Measurements from ENCODE around the gene BNIP5. TPM values are rescaled to one million over a fixed set of nuclear protein-coding genes. Genes with fewer than 3 reads are reported as not detected.

The BNIP5 gene
- polyA plus RNA-seq, 3 donors = not detected

DNA sequence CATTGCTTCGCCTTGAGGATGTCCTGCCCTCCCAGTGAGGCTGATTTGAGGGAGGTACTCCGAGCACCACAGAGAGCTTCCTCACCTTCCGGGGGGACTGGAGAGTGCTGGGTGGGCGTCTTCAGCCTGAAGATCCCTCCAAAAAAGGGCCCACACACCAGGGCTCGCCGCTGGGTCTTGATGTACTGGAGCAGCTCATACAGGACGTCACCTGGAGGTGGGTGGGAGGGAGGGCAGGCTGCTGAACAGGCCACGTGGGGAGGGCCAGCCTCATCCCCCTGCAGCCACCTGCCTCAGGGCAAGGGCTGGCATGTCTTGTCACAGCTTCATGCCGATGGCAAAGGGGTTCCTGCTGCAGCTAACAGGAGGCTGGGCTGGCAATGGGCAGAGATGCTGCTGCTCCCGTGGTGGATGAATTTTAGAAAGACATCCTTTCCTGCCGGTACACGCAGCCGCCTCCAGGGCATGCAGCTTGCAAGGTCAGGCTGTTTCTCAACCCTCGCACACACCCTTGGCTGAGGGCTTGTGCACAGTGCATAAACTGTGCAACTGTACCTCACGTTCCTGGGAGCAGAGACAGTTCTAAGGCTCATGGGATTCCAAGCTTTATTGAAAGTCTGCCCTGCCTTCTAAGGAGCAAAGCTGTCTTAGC is 36.8 kb upstream of the BNIP5 start:
- intact Hi-C loops (cut with micrococcal nuclease) = no loop called here
- H3K27me3 Mint-ChIP-seq (ENCODE audit: low read depth in 3 of 3) = peaks cover 3 to 6% (median 3%) of the 10 kb centered on the region in 3 donors
- Histone ChIP-seq H3K4me2 (replicated peaks; ENCODE audit: extremely low read depth, low read length, poor library complexity, severe bottlenecking) (no peak overlapping the region), H3K27me3 (ENCODE audit: control insufficient read depth in 2 of 2, insufficient read depth in 2 of 2, low read length in 2 of 2) (no peaks in the 10 kb centered on the region), H3K36me3 (replicated peaks in 1 of 2; ENCODE audit: control insufficient read depth in 1 of 2, insufficient read depth in 2 of 2, low read length in 2 of 2) (no peaks in the 10 kb centered on the region), H3K9ac (ENCODE audit: insufficient read depth, low read length, poor library complexity, severe bottlenecking) (no peak overlapping the region), H3K9me3 (replicated peaks in 1 of 2; ENCODE audit: control insufficient read depth in 1 of 2, insufficient read depth in 1 of 2, low read length in 2 of 2) (no peaks in the 10 kb centered on the region), H3K79me2 (ENCODE audit: insufficient read depth, low read length) (no peaks in the 10 kb centered on the region), H3K27ac (ENCODE audit: low read depth in 1 of 2, low read length in 2 of 2) (no peak overlapping the region), H4K20me1 (ENCODE audit: insufficient read depth, low read length) (no peaks in the 10 kb centered on the region), H3K4me1 (ENCODE audit: control insufficient read depth in 1 of 2, insufficient read depth in 2 of 2, low read length in 2 of 2) (peaks cover 22 to 28% of the 10 kb centered on the region in 2 donors), H3K4me3 (replicated peaks in 1 of 3; ENCODE audit: low read depth in 2 of 3, low read length in 3 of 3) (no peak overlapping the region), H2AFZ (ENCODE audit: insufficient read depth, low read depth, low read length, poor library complexity, severe bottlenecking) (no peak overlapping the region)
- H3K9me3 Mint-ChIP-seq = no peaks in the 10 kb centered on the region
- peaks cover 3 to 22% of the 10 kb centered on the region in 2 donors for H3K36me3 Mint-ChIP-seq
- H3K27ac Mint-ChIP-seq = no peak overlapping the region
- H3K4me1 Mint-ChIP-seq = peaks cover 31% of the 10 kb centered on the region
- no peak for DNase-seq
- no peak overlapping the region for H3K4me3 Mint-ChIP-seq
- 49% methylated on average over 8 of the region's 15 CpGs for WGBS (ENCODE audit: insufficient coverage)
- TF ChIP-seq, protein P1, sequence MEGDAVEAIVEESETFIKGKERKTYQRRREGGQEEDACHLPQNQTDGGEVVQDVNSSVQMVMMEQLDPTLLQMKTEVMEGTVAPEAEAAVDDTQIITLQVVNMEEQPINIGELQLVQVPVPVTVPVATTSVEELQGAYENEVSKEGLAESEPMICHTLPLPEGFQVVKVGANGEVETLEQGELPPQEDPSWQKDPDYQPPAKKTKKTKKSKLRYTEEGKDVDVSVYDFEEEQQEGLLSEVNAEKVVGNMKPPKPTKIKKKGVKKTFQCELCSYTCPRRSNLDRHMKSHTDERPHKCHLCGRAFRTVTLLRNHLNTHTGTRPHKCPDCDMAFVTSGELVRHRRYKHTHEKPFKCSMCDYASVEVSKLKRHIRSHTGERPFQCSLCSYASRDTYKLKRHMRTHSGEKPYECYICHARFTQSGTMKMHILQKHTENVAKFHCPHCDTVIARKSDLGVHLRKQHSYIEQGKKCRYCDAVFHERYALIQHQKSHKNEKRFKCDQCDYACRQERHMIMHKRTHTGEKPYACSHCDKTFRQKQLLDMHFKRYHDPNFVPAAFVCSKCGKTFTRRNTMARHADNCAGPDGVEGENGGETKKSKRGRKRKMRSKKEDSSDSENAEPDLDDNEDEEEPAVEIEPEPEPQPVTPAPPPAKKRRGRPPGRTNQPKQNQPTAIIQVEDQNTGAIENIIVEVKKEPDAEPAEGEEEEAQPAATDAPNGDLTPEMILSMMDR (IDR thresholded peaks at IDR 0.05) = no peak

DNA sequence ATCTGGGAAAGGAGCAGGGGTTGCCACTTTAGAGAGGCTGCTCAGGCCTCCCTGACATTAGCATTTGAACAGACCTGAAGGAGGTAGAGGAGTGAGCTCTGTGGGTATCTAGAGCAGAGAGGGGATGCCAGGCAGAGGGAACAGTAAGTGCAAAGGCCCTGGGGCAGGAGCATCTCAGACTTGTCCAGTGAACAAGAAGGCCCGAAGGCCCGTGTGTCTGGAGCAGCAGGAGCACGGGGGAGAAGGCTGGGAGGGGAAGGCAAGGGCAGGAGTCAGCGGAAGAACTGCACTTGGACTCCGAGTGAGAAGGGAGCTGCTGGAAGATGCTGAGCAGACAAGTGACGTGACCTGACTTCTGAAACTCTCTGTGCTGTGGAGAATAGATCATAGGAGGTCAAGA is 35.4 kb upstream of the BNIP5 start:
- no peaks in the 10 kb centered on the region for H3K9me3 Mint-ChIP-seq
- H3K27me3 Mint-ChIP-seq (ENCODE audit: low read depth in 3 of 3) = peaks cover 3 to 6% (median 3%) of the 10 kb centered on the region in 3 donors
- no peak for DNase-seq
- Histone ChIP-seq H4K20me1 (ENCODE audit: insufficient read depth, low read length) (no peaks in the 10 kb centered on the region), H3K27me3 (ENCODE audit: control insufficient read depth in 2 of 2, insufficient read depth in 2 of 2, low read length in 2 of 2) (no peaks in the 10 kb centered on the region), H3K9me3 (replicated peaks in 1 of 2; ENCODE audit: control insufficient read depth in 1 of 2, insufficient read depth in 1 of 2, low read length in 2 of 2) (no peaks in the 10 kb centered on the region), H3K9ac (ENCODE audit: insufficient read depth, low read length, poor library complexity, severe bottlenecking) (no peak overlapping the region), H2AFZ (ENCODE audit: insufficient read depth, low read depth, low read length, poor library complexity, severe bottlenecking) (no peak overlapping the region), H3K36me3 (replicated peaks in 1 of 2; ENCODE audit: control insufficient read depth in 1 of 2, insufficient read depth in 2 of 2, low read length in 2 of 2) (no peaks in the 10 kb centered on the region), H3K4me1 (ENCODE audit: control insufficient read depth in 1 of 2, insufficient read depth in 2 of 2, low read length in 2 of 2) (peaks cover 36 to 39% of the 10 kb centered on the region in 2 donors), H3K79me2 (ENCODE audit: insufficient read depth, low read length) (no peaks in the 10 kb centered on the region), H3K4me2 (replicated peaks; ENCODE audit: extremely low read depth, low read length, poor library complexity, severe bottlenecking) (no peak overlapping the region), H3K4me3 (replicated peaks in 1 of 3; ENCODE audit: low read depth in 2 of 3, low read length in 3 of 3) (no peak overlapping the region), H3K27ac (ENCODE audit: low read depth in 1 of 2, low read length in 2 of 2) (no peak overlapping the region)
- WGBS (ENCODE audit: insufficient coverage) = 98% methylated on average over 6 of the region's 6 CpGs
- TF ChIP-seq, protein P1 (IDR thresholded peaks at IDR 0.05) = no peak
- intact Hi-C loops (cut with micrococcal nuclease) = no loop called here
- H3K4me1 Mint-ChIP-seq = peaks cover 41% of the 10 kb centered on the region
- peaks cover 6 to 25% of the 10 kb centered on the region in 2 donors for H3K36me3 Mint-ChIP-seq
- no peak overlapping the region for H3K27ac Mint-ChIP-seq
- H3K4me3 Mint-ChIP-seq = no peak overlapping the region

Data from CD14-positive monocyte (primary cell).